ENCODE results near the gene IFNAR2. TPM values are rescaled to one million over a fixed set of nuclear protein-coding genes. Genes with fewer than 3 reads are reported as not detected.
A peak's percentile ranks its signal among the peaks of the same experiment; 100 is the strongest.

The IFNAR2 gene
- total RNA-seq, result 10 to 100 TPM; 68.3 to 77.6 TPM

DNA sequence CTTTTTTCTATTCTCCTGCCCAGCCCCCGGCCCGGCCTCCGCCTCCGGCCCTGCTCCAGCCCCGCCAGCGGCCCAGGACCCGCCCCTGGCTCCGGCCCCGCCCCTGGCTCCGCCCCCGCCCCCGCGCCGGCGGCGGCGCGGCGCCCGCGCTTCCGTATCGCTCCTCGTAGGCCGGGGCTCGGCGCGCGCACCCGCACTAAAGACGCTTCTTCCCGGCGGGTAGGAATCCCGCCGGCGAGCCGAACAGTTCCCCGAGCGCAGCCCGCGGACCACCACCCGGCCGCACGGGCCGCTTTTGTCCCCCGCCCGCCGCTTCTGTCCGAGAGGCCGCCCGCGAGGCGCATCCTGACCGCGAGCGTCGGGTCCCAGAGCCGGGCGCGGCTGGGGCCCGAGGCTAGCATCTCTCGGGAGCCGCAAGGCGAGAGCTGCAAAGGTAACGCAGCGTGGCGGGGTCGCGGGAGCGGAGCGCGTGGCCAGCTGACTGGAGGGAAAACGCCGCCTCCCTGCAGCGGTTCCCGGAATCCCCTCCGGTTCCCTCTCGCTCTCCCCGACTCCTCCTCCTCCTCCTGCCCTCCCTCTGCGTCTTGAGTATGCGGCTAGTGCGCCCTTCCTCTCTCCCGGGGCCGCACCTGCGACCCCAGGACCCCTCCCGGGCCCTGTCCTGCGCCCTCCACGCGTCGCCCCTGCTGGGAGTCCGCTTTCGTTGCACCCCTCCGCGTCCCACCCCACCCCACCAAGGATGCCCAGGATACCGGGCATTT is at the start of gene IFNAR2:
IFNAR2 (plus strand) TSS at position 155 of the 761 bp plus-strand sequence. CDS start 11,985 bp downstream, outside the sequence.
- H3K9me3 Mint-ChIP-seq, result no peaks in the 10 kb centered on the region
- POLR2A ChIA-PET, result interaction anchor here (0.6 to 3.2 kb wide), 6 partner anchors 8 to 36 kb away, joined by 3 to 9 read pairs (median 4); partner anchors contain the start of gene IL10RB
- H3K36me3 Mint-ChIP-seq, result peaks cover 23% of the 10 kb centered on the region
- peaks cover 42% of the 10 kb centered on the region for H3K4me1 Mint-ChIP-seq
- H3K27me3 Mint-ChIP-seq, result peaks cover 2% of the 10 kb centered on the region
- peak; percentile 81 for ATAC-seq (ENCODE audit: low read depth)
- peak; percentile 86 for DNase-seq
- peak within 1 kb of the TSS; percentile 87 for H3K27ac Mint-ChIP-seq
- peak within 1 kb of the TSS; percentile 87 for H3K4me3 Mint-ChIP-seq

DNA sequence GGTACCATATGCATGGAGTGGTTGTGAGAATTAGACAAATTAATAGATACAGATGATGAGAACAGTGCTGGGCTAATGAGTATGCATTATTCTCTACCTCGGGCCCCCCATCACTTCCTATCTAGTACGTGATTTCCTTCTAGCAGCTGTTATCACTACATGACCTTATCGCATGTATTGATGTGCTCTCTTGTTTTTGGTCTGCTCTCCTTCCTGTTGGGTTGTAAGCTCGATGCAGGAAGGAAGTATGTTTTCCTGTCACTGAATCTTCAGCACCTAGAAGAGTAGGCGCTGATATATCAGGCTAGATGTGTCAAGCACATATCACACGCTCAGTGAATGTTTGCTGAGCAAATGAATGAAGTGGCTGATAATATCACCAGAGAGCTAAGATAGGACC is 43.9 kb upstream of the IFNAR2 start:
- DNase-seq (no peak), ATAC-seq (ENCODE audit: low read depth) (peak; percentile 98)
- H3K27me3 Mint-ChIP-seq, result peaks cover 5% of the 10 kb centered on the region
- H3K4me3 Mint-ChIP-seq, result peak overlapping the region; percentile 71
- H3K36me3 Mint-ChIP-seq, result peaks cover 17% of the 10 kb centered on the region
- POLR2A ChIA-PET, result interaction anchor here (0.6 to 1.6 kb wide), 4 partner anchors 107 to 294 kb away, joined by 3 to 6 read pairs (median 4); no protein-coding TSS in a partner anchor
- peaks cover 31% of the 10 kb centered on the region for H3K4me1 Mint-ChIP-seq
- H3K9me3 Mint-ChIP-seq, result peaks cover 6% of the 10 kb centered on the region
- H3K27ac Mint-ChIP-seq, result peak overlapping the region; percentile 93

DNA sequence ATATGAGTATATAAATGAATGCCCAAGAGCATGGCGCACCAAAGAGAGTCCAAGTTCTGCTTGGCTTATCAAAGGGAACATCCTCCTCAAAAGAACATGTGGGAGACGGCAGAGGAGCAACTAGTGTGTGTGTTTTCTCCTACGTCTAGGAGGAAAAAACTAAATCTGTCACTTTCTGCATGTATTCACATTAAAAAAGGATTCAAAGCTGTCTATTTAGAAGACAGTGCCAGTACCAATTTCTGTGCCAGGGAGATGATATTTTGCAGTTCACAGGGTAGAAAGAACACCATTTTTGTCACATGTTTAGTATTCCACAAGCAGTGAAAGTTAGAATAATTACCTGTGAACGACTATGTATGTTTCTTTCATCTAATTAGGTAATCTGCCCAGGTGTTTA is 42.5 kb upstream of the IFNAR2 start:
- no peak for DNase-seq
- Mint-ChIP-seq H3K9me3 (peaks cover 12% of the 10 kb centered on the region), H3K4me3 (no peak overlapping the region), H3K36me3 (peaks cover 20% of the 10 kb centered on the region), H3K27me3 (peaks cover 6% of the 10 kb centered on the region), H3K4me1 (peaks cover 29% of the 10 kb centered on the region), H3K27ac (no peak overlapping the region)
- POLR2A ChIA-PET, result interaction anchor here (1.2 kb wide), 1 partner anchor 293 kb away, joined by 3 read pairs; no protein-coding TSS in a partner anchor
- no peak for ATAC-seq (ENCODE audit: low read depth)

DNA sequence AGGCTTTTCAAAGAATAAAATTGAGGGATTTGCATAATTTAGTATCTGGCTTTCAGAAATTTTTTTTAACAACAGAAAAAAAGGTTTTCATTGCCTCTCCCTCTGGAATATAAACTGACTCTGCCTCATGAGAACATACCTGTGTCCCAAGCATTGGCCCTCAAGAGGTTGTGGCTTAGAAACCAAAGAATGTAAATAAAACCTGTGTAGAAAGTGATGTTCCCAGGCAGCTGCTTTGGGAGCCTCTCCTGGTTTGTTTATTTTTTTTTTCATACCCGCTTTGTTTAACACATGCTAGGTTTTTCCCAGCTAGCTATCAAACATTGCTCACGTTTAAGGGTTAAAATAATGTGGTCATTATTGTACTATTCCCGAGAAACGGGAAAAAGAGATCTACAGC is 40.5 kb upstream of the IFNAR2 start:
- ATAC-seq (ENCODE audit: low read depth) (no peak), DNase-seq (no peak)
- POLR2A ChIA-PET, result no interaction called here
- Mint-ChIP-seq H3K9me3 (peaks cover 8% of the 10 kb centered on the region), H3K36me3 (peaks cover 19% of the 10 kb centered on the region), H3K27ac (no peak overlapping the region), H3K27me3 (peaks cover 6% of the 10 kb centered on the region), H3K4me1 (peaks cover 24% of the 10 kb centered on the region), H3K4me3 (no peak overlapping the region)

DNA sequence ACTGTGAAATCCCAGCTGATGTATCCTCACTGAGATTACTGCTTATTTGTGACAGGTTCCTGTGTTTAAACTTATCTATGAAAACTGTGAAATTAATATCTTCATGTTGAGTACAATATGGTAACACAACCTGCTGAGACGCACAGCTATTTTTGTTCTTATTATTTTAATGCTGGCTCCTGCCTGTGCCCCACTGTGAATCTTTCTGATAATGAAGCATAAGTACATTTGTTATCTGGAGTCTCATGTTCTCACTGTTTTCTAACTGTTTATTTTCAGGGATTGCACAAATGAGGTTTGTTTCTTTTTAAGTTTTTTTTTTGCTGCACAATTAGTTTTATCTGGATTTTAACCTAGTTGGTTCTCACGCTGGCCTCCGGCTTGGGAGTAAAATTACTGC is 39.9 kb upstream of the IFNAR2 start:
- H3K4me3 Mint-ChIP-seq, result no peak overlapping the region
- peaks cover 8% of the 10 kb centered on the region for H3K9me3 Mint-ChIP-seq
- H3K4me1 Mint-ChIP-seq, result peaks cover 22% of the 10 kb centered on the region
- H3K27me3 Mint-ChIP-seq, result peaks cover 6% of the 10 kb centered on the region
- DNase-seq, result no peak
- H3K27ac Mint-ChIP-seq, result no peak overlapping the region
- no peak for ATAC-seq (ENCODE audit: low read depth)
- peaks cover 18% of the 10 kb centered on the region for H3K36me3 Mint-ChIP-seq
- POLR2A ChIA-PET, result interaction anchor here (0.7 kb wide), 1 partner anchor 64 kb away, joined by 3 read pairs; no protein-coding TSS in a partner anchor

DNA sequence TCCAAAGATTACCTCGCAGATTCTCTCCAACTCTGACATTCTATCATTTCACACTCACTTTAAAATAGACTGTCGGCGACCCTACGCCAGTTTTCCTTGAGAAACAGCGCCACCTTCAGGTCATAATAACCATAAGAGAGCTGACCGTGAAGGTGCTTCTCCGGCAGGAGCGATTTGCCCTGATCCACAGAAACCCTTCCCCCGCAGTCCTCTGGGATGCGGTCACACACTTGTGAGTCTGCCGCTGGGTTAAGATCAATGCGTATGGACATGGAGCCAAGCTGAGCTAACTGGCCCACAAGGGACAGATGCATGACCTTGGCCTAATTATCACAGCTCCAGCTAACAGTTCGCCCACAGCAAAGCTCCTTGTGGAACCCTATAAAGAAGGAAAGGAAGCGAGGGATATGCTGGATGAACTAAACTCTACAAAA is 32.8 kb upstream of the IFNAR2 start:
- H3K4me3 Mint-ChIP-seq, result no peak overlapping the region
- no peaks in the 10 kb centered on the region for H3K9me3 Mint-ChIP-seq
- DNase-seq, result peak; percentile 53
- no peaks in the 10 kb centered on the region for H3K36me3 Mint-ChIP-seq
- H3K4me1 Mint-ChIP-seq, result peaks cover 17% of the 10 kb centered on the region
- H3K27me3 Mint-ChIP-seq, result peaks cover 5% of the 10 kb centered on the region
- no peak overlapping the region for H3K27ac Mint-ChIP-seq
- POLR2A ChIA-PET, result interaction anchor here (0.7 to 0.9 kb wide), 2 partner anchors 71 to 164 kb away, joined by 3 to 6 read pairs; no protein-coding TSS in a partner anchor
- ATAC-seq (ENCODE audit: low read depth), result peak; percentile 36

DNA sequence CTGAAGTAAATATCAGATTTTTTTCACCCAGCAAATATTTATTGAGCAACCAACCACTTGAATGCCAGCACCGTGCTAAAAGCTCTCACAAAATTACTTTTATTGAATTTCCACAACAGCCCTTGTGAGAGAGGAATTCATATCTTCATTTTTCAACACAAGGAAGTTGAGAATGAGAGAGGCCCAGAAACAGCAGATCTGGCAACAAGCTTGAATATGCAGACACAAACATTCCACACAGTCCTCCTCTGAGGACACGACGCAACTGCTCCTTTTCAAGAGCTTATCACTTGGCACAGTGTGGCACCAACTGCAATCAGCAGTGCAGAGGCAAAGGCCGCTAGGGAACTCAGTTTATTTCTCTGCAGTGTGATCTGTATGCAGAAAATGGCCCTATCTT is 32.2 kb upstream of the IFNAR2 start:
- POLR2A ChIA-PET, result interaction anchor here (0.7 to 0.9 kb wide), 2 partner anchors 69 to 164 kb away, joined by 3 read pairs; partner anchors contain the start of gene IL10RB
- H3K4me1 Mint-ChIP-seq, result peaks cover 19% of the 10 kb centered on the region
- H3K27ac Mint-ChIP-seq, result no peak overlapping the region
- peaks cover 5% of the 10 kb centered on the region for H3K27me3 Mint-ChIP-seq
- no peak for DNase-seq
- no peak overlapping the region for H3K4me3 Mint-ChIP-seq
- no peaks in the 10 kb centered on the region for H3K36me3 Mint-ChIP-seq
- no peak for ATAC-seq (ENCODE audit: low read depth)
- H3K9me3 Mint-ChIP-seq, result no peaks in the 10 kb centered on the region

DNA sequence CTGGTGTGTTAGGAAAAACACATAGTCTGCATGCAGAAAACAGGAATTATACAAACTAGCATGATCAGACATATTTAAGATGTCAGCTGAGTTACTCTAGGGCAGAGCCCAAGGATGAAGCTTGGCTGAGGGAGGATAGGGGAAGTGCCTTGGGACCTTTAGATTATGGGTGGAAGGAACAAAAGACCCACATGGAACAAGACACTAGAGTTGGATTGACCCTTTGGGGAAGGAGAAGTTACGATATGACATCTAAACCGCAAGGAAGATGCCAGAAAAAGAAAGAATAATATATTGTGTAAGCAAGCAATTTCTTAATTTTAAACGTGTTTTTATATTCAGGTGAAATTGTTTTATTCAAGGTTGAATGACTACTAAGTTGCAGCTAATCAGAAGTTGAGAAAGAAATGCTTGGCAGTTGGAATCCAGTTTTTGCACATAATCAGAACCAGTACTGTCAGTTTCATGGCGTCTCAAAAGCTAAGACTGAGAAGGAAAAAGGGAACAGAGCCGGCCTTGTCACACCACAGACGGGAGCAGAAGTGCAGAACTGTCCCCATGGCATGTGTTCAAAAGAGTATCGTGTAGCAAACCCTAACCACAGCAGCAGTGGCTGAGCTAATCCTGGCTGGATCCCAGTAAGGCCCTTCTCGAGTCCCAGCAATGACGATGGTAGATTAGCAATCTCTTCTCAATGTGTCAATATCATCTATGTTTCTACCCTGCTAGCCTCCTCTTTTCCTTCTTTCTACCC is 31.2 kb upstream of the IFNAR2 start:
- Mint-ChIP-seq H3K27ac (no peak overlapping the region), H3K4me3 (no peak overlapping the region), H3K4me1 (peaks cover 27% of the 10 kb centered on the region), H3K36me3 (no peaks in the 10 kb centered on the region), H3K9me3 (no peaks in the 10 kb centered on the region), H3K27me3 (peaks cover 5% of the 10 kb centered on the region)
- ATAC-seq (ENCODE audit: low read depth) (no peak), DNase-seq (no peak)
- POLR2A ChIA-PET, result interaction anchor here (0.9 kb wide), 1 partner anchor 40 kb away, joined by 4 read pairs; no protein-coding TSS in a partner anchor

DNA sequence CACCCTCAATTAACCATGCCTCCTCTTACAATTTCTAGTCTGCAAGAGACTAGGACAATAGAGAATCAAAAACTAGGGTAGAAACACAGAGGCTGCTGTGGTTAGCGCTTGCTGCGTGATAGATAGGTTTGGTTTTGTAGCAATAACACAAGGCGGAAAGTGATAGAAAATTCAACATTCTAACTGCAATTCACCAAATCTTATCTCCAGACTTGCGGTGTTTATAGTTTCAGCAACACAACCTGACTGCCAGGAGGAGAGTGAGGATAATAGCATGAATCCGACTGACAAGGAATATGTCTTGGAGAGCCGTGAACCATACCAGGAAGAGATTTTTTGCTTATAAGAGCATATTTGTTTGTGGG is 30.7 kb upstream of the IFNAR2 start:
- DNase-seq, result no peak
- no peaks in the 10 kb centered on the region for H3K36me3 Mint-ChIP-seq
- peaks cover 5% of the 10 kb centered on the region for H3K27me3 Mint-ChIP-seq
- H3K27ac Mint-ChIP-seq, result no peak overlapping the region
- H3K4me1 Mint-ChIP-seq, result peaks cover 33% of the 10 kb centered on the region
- ATAC-seq (ENCODE audit: low read depth), result no peak
- POLR2A ChIA-PET, result no interaction called here
- no peaks in the 10 kb centered on the region for H3K9me3 Mint-ChIP-seq
- no peak overlapping the region for H3K4me3 Mint-ChIP-seq

DNA sequence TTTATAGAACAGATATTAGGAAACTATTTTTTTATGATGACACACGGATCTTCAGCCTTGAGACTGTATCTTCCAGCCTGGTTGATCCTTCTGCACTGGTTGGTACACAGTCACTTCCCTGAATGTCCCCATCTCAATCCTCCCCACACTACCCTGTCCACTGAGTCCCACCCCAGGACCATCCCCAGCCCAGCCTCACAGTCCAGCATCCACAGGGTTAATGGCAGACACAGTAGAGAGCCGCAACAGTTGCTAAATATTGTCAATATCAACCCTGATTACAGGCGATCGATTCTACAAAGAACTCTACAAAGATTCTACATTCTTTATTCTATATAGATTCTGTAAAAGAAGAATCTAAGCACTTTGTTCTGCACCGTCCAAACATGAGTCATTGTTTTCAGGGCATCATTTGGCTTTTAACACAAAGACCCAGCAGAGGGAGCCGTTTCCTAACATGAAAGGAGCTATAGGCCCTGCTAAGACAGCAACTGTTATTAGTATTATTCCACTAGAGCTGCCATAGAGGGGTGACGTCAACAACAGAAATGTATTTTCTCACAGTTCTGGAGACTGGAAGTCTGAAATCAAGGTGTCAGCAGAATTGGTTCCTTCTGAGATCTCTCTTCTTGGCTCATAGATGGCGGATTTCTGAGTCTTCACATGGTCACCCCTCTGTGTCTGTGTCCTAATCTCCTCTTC is 30.1 kb upstream of the IFNAR2 start:
- DNase-seq (no peak), ATAC-seq (ENCODE audit: low read depth) (peak; percentile 88)
- POLR2A ChIA-PET, result interaction anchor here (0.5 to 0.7 kb wide), 4 partner anchors 38 to 173 kb away, joined by 3 read pairs; no protein-coding TSS in a partner anchor
- no peaks in the 10 kb centered on the region for H3K9me3 Mint-ChIP-seq
- H3K4me3 Mint-ChIP-seq, result no peak overlapping the region
- no peaks in the 10 kb centered on the region for H3K36me3 Mint-ChIP-seq
- peaks cover 5% of the 10 kb centered on the region for H3K27me3 Mint-ChIP-seq
- H3K27ac Mint-ChIP-seq, result no peak overlapping the region
- H3K4me1 Mint-ChIP-seq, result peaks cover 36% of the 10 kb centered on the region

DNA sequence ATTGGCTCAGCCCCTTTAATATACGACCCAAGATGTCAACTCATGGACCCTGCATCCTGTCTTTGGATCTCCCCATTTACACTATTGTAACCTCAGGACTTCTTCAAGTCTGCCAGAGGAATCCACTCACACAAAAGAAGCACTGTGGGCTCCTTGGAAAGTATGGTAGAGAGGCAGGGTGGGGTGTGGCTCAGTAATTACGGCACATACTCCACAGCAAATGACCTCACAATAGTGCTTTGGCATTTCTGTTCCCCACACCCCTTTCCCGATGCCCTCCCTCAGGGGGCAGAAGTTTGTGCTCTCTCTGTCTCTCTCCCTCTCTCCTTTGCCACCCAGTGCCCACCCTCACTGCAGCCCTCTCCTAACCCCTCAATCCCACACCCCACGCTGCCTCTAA is 27.8 kb upstream of the IFNAR2 start:
- peaks cover 2% of the 10 kb centered on the region for H3K27me3 Mint-ChIP-seq
- no peak for ATAC-seq (ENCODE audit: low read depth)
- peaks cover 47% of the 10 kb centered on the region for H3K4me1 Mint-ChIP-seq
- H3K4me3 Mint-ChIP-seq, result no peak overlapping the region
- no peaks in the 10 kb centered on the region for H3K9me3 Mint-ChIP-seq
- H3K27ac Mint-ChIP-seq, result no peak overlapping the region
- DNase-seq, result no peak
- POLR2A ChIA-PET, result interaction anchor here (0.5 kb wide), 1 partner anchor 242 kb away, joined by 5 read pairs; no protein-coding TSS in a partner anchor
- H3K36me3 Mint-ChIP-seq, result peaks cover 3% of the 10 kb centered on the region

DNA sequence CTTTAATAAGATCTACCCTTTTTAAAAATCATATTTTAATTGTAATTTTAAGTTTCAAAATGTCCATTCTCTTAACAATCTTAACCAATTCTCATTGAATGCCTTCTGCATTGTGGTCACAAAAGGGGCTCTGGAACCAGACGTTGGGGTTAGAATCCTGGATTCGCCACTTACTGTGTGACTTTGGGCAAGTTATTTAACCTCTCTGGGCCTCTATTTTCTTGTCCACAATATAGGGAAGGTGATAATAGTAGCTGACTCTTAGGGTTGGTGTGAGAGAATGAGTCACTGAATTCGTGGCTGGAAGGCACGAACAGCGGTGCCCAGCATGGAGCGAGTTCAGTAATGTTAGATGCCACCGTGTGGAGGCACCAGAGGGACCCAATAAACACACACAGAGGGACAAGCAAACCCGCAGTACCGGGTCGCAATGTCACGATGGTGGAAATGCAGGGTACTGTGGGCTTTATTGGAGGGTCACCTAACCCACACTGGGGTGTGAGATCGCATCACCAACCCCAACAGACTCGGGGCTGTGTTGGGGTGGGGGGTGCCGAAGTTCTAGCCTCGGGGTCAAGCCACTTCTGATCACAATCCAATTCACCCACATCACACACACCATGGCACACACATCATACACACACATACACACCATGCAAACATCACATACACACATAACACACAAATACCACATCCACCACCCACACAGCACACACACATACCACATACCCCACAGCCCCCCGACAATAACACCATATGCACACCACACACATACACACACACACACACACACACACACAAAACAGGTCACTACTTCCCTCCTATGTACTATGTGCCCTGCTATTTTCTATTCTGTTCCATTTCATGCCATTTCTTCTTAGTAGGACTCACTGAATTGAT is 27.0 kb upstream of the IFNAR2 start:
- Mint-ChIP-seq H3K4me1 (peaks cover 48% of the 10 kb centered on the region), H3K27me3 (peaks cover 2% of the 10 kb centered on the region), H3K36me3 (peaks cover 8% of the 10 kb centered on the region), H3K4me3 (peak overlapping the region; percentile 35), H3K9me3 (peaks cover 2% of the 10 kb centered on the region), H3K27ac (peak overlapping the region; percentile 32)
- ATAC-seq (ENCODE audit: low read depth) (no peak), DNase-seq (no peak)
- POLR2A ChIA-PET, result interaction anchor here (2.8 kb wide), 1 partner anchor 159 kb away, joined by 11 read pairs; no protein-coding TSS in a partner anchor

Data from activated naive CD8-positive, alpha-beta T cell treated with anti-CD3 and anti-CD28 coated beads, Interleukin-2, amount 10 ng/mL, durations not matched to agents 7 days and 5 days (primary cell).